H9 (cell line): ENCODE results near the gene FGFR3. TPM values are rescaled to one million over a fixed set of nuclear protein-coding genes. Genes with fewer than 3 reads are reported as not detected.

Experiments
- DNase-seq: peaks from one replicate; pipeline ENCODE4 v3.0.0-alpha.2; 2017
- H2AFZ ChIP-seq: one replicate; pipeline ENCODE4 v1.6.1; 2013; ENCODE audit warnings: mild to moderate bottlenecking, low read length, control low read depth, moderate library complexity
- H2AK5ac ChIP-seq: 2 replicates; pipeline ENCODE4 v1.6.1; 2013; ENCODE audit warnings: low read length, control low read depth, mixed read lengths; ENCODE audit not compliant: insufficient read length
- H2BK120ac ChIP-seq: one replicate; pipeline ENCODE4 v1.6.1; 2013; ENCODE audit warnings: low read depth, mild to moderate bottlenecking, low read length, control low read depth, inconsistent platforms; ENCODE audit not compliant: poor library complexity, severe bottlenecking
- H2BK12ac ChIP-seq: 2 replicates; pipeline ENCODE4 v1.6.1; 2013; ENCODE audit warnings: low read length, control low read depth, mixed read lengths, low read depth; ENCODE audit not compliant: insufficient read length
- H2BK15ac ChIP-seq: 2 replicates; pipeline ENCODE4 v1.6.1; 2013; ENCODE audit warnings: low read depth, low read length, control low read depth
- H2BK20ac ChIP-seq: one replicate; pipeline ENCODE4 v1.6.1; 2013; ENCODE audit warnings: low read depth, mild to moderate bottlenecking, low read length, control low read depth, inconsistent platforms; ENCODE audit not compliant: poor library complexity, severe bottlenecking
- H2BK5ac ChIP-seq: 2 replicates; pipeline ENCODE4 v1.6.1; 2013; ENCODE audit warnings: low read length, control low read depth, mixed read lengths; ENCODE audit not compliant: insufficient read length
- H3K14ac ChIP-seq: 2 replicates; pipeline ENCODE4 v1.6.1; 2013; ENCODE audit warnings: low read length, control low read depth; ENCODE audit not compliant: insufficient read depth
- H3K18ac ChIP-seq: 2 replicates; pipeline ENCODE4 v1.6.1; 2013; ENCODE audit warnings: low read depth, mild to moderate bottlenecking, mixed read lengths, low read length, control low read depth; ENCODE audit not compliant: insufficient read length
- H3K23ac ChIP-seq: 2 replicates; pipeline ENCODE4 v1.6.1; 2013; ENCODE audit warnings: low read length, control low read depth, mixed read lengths, low read depth; ENCODE audit not compliant: insufficient read length
- H3K23me2 ChIP-seq: 2 replicates; pipeline ENCODE4 v1.6.1; 2013; ENCODE audit warnings: low read depth, mild to moderate bottlenecking, mixed read lengths, low read length, control low read depth; ENCODE audit not compliant: insufficient read length, poor library complexity, severe bottlenecking
- H3K27ac ChIP-seq: 2 replicates; pipeline ENCODE4 v1.5.1; 2013; ENCODE audit warnings: low read length, control low read depth, mixed read lengths, low read depth; ENCODE audit not compliant: insufficient read length
- H3K27me3 ChIP-seq: 2 replicates; pipeline ENCODE4 v1.6.1; 2013; ENCODE audit warnings: low read length, control low read depth, inconsistent platforms; ENCODE audit not compliant: insufficient read depth
- H3K4ac ChIP-seq: 2 replicates; pipeline ENCODE4 v1.6.1; 2013; ENCODE audit warnings: low read depth, mild to moderate bottlenecking, control low read depth, inconsistent platforms, low read length, moderate library complexity
- H3K4me1 ChIP-seq: 2 replicates; pipeline ENCODE4 v1.6.1; 2013; ENCODE audit warnings: low read length, control low read depth, inconsistent platforms; ENCODE audit not compliant: insufficient read depth
- H3K4me2 ChIP-seq: 2 replicates; pipeline ENCODE4 v1.6.1; 2013; ENCODE audit warnings: low read length, control low read depth, mixed read lengths; ENCODE audit not compliant: insufficient read length, insufficient read depth
- H3K56ac ChIP-seq: 2 replicates; pipeline ENCODE4 v1.6.1; 2013; ENCODE audit warnings: low read depth, mild to moderate bottlenecking, mixed read lengths, low read length, control low read depth; ENCODE audit not compliant: insufficient read length
- H3K79me1 ChIP-seq: 2 replicates; pipeline ENCODE4 v1.6.1; 2013; ENCODE audit warnings: low read depth, mild to moderate bottlenecking, moderate library complexity, low read length, control low read depth, inconsistent platforms; ENCODE audit not compliant: insufficient read depth, poor library complexity, severe bottlenecking
- H3K79me2 ChIP-seq: 2 replicates; pipeline ENCODE4 v1.6.1; 2013; ENCODE audit warnings: low read length, control low read depth, inconsistent platforms; ENCODE audit not compliant: insufficient read depth
- H3K9ac ChIP-seq: 2 replicates; pipeline ENCODE4 v1.6.1; 2013; ENCODE audit warnings: low read length, control low read depth, mixed read lengths; ENCODE audit not compliant: insufficient read length; ENCODE audit errors: extremely low read depth
- H3K9me3 ChIP-seq: one replicate; pipeline ENCODE4 v1.6.1; 2013; ENCODE audit warnings: low read depth, low read length, inconsistent platforms; ENCODE audit not compliant: control insufficient read depth
- H3T11ph ChIP-seq: one replicate; pipeline ENCODE4 v1.6.1; 2013; ENCODE audit warnings: mild to moderate bottlenecking, low read length, control low read depth, inconsistent platforms
- H4K20me1 ChIP-seq: one replicate; pipeline ENCODE4 v1.6.1; 2013; ENCODE audit not compliant: control insufficient read depth, insufficient read length, insufficient read depth
- H4K5ac ChIP-seq: 2 replicates; pipeline ENCODE4 v1.6.1; 2013; ENCODE audit warnings: low read depth, mild to moderate bottlenecking, mixed read lengths, low read length, control low read depth; ENCODE audit not compliant: insufficient read length
- H4K8ac ChIP-seq: replicated peaks from 2 replicates; pipeline ENCODE4 v1.6.1; 2013; ENCODE audit warnings: low read length, control low read depth, mixed read lengths, low read depth; ENCODE audit not compliant: insufficient read length
- H4K91ac ChIP-seq: 2 replicates; pipeline ENCODE4 v1.6.1; 2013; ENCODE audit warnings: low read depth, mild to moderate bottlenecking, moderate library complexity, mixed read lengths, low read length, control low read depth; ENCODE audit not compliant: insufficient read length
- H3K27ac Mint-ChIP-seq, 3 experiments: 2 replicates in 2 of 3; 3 replicates in 1 of 3; pipeline ENCODE4 v1.8.0; 2020 to 2021; ENCODE audit warnings: mixed read lengths in 3 of 3, mild to moderate bottlenecking in 1 of 3, moderate library complexity in 1 of 3
- H3K27me3 Mint-ChIP-seq: 2 replicates; pipeline ENCODE4 v1.8.0; 2021; ENCODE audit warnings: low read depth, mild to moderate bottlenecking, moderate library complexity, mixed read lengths
- H3K36me3 Mint-ChIP-seq, 3 experiments: 2 replicates in 2 of 3; 3 replicates in 1 of 3; pipeline ENCODE4 v1.8.0; 2020 to 2021; ENCODE audit warnings: low read depth in 3 of 3, mixed read lengths in 3 of 3; ENCODE audit not compliant: insufficient read depth in 1 of 3
- H3K4me1 Mint-ChIP-seq, 2 experiments: 2 replicates each; pipeline ENCODE4 v1.8.0; 2020; ENCODE audit warnings: mixed read lengths in 2 of 2
- H3K4me3 Mint-ChIP-seq, 2 experiments: 2 replicates in 1 of 2; 3 replicates in 1 of 2; pipeline ENCODE4 v1.8.0; 2020 to 2021; ENCODE audit warnings: mild to moderate bottlenecking in 2 of 2, mixed read lengths in 2 of 2, moderate library complexity in 1 of 2
- H3K9me3 Mint-ChIP-seq, 2 experiments: 2 replicates in 1 of 2; 3 replicates in 1 of 2; pipeline ENCODE4 v1.8.0; 2020; ENCODE audit warnings: mild to moderate bottlenecking in 2 of 2, mixed read lengths in 2 of 2, moderate library complexity in 1 of 2
- CTCF ChIP-seq: fragments of 200-600 bp; sonication (generic); conservative IDR thresholded peaks from 3 replicates; pipeline ENCODE4 v1.8.0; 2021; ENCODE audit warnings: antibody characterized with exemption, mild to moderate bottlenecking
- WGBS: extraction: QIAGEN DNeasy Blood & Tissue Kit; methylation state at CpG from one replicate; pipeline ENCODE4 v1.1.7; 2013; ENCODE audit warnings: missing lambda C conversion rate, low lambda C conversion rate, mixed read lengths; ENCODE audit not compliant: insufficient read length; ENCODE audit errors: extremely low coverage; 5-methylcytosine and 5-hydroxymethylcytosine counted together
- total RNA-seq: library from RNA; stranded (reverse); gene quantifications from 2 replicates; pipeline ENCODE4 v1.2.1, GENCODE V29; 2021

The FGFR3 gene
- total RNA-seq, 1 experiment from 2014 or later, result 75.7 TPM

DNA sequence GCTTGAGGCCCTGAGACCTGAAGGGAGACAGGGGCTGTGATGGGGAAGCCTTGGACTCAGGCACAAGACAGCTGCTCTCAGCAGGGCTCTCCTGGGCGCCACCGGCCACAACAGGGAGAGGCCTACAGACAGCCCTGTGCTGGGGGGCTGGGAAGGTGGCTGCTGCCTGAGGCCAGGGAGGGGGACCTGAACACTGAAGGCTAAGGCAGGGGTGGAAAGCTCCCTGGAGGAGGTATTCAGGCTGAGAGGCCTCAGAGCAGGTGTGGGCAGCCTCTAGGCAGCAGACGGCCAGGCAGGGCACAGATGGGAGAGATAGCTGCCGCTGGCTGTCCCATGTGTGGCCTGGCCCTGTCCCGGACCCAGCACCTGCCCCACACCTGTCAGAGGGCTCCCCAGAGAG lies 38.8 kb upstream of the FGFR3 start:
- Histone ChIP-seq H3K4ac (no peak overlapping the region), H3K14ac (no peak overlapping the region; the same call in 1 of the 2 replicates), H3K23me2 (no peaks in the 10 kb centered on the region), H3K4me1 (no peaks in the 10 kb centered on the region), H3K18ac (no peak overlapping the region), H3K9me3 (no peaks in the 10 kb centered on the region), H4K91ac (no peak overlapping the region), H2BK120ac (no peak overlapping the region), H3K27me3 (no peaks in the 10 kb centered on the region), H2BK12ac (no peak overlapping the region), H2BK5ac (no peak overlapping the region), H2AK5ac (no peak overlapping the region), H3T11ph (no peak overlapping the region), H4K20me1 (no peaks in the 10 kb centered on the region), H2BK15ac (no peak overlapping the region), H3K23ac (no peak overlapping the region), H3K4me2 (no peak overlapping the region), H3K56ac (no peak overlapping the region), H3K9ac (no peak overlapping the region), H3K27ac (no peak overlapping the region), H4K5ac (no peak overlapping the region), H3K79me1 (no peaks in the 10 kb centered on the region), H2BK20ac (no peak overlapping the region), H4K8ac (no peak overlapping the region), H2AFZ (no peak overlapping the region), H3K79me2 (no peaks in the 10 kb centered on the region)
- no peaks in the 10 kb centered on the region for H3K9me3 Mint-ChIP-seq
- peaks cover 4 to 17% of the 10 kb centered on the region in 2 experiments for H3K4me1 Mint-ChIP-seq
- no CpG with 5 or more reads among the region's 5 CpGs for WGBS
- DNase-seq, result no peak
- no peak overlapping the region for H3K4me3 Mint-ChIP-seq
- H3K27ac Mint-ChIP-seq, result no peak overlapping the region
- no peaks in the 10 kb centered on the region for H3K27me3 Mint-ChIP-seq
- no peaks in the 10 kb centered on the region for H3K36me3 Mint-ChIP-seq
- TF ChIP-seq CTCF, result no peak
